PC-9 (cell line): Measurements from ENCODE around the gene NFASC.

Experiments used
- EZH2 ChIP-seq: fragments of 200-600 bp; sonication (generic); IDR thresholded peaks from 2 replicates; pipeline ENCODE4 v1.8.0; 2017; ENCODE audit warnings: antibody characterized with exemption, low read depth
- TF ChIP-seq, protein P1 (sequence below): fragments of 200-600 bp; sonication (generic); conservative IDR thresholded peaks from 2 replicates; pipeline ENCODE4 v1.6.1; 2017; ENCODE audit warnings: mixed run types, antibody characterized with exemption, mild to moderate bottlenecking, moderate library complexity

DNA sequence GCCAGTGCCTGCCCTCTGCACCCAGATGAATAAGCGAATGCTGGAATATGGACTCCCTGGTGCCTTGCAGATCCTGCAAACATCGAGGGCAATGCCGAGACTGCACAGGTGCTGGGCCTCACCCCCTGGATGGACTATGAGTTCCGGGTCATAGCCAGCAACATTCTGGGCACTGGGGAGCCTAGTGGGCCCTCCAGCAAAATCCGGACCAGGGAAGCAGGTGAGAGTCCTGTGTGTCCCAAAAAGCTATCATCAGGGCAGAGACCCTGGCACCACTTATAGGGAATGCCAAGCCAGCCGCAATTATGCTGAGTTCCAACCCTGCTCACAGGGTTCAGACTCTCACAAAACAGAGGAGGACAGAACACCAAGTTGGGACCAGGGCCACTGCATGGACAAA is 196.4 kb downstream of the NFASC start:
- TF ChIP-seq, protein P1, sequence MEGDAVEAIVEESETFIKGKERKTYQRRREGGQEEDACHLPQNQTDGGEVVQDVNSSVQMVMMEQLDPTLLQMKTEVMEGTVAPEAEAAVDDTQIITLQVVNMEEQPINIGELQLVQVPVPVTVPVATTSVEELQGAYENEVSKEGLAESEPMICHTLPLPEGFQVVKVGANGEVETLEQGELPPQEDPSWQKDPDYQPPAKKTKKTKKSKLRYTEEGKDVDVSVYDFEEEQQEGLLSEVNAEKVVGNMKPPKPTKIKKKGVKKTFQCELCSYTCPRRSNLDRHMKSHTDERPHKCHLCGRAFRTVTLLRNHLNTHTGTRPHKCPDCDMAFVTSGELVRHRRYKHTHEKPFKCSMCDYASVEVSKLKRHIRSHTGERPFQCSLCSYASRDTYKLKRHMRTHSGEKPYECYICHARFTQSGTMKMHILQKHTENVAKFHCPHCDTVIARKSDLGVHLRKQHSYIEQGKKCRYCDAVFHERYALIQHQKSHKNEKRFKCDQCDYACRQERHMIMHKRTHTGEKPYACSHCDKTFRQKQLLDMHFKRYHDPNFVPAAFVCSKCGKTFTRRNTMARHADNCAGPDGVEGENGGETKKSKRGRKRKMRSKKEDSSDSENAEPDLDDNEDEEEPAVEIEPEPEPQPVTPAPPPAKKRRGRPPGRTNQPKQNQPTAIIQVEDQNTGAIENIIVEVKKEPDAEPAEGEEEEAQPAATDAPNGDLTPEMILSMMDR: no peak
- no peak for TF ChIP-seq EZH2
